ENCODE data around the gene EXOC3L4. TPM values are rescaled to one million over a fixed set of nuclear protein-coding genes. Genes with fewer than 3 reads are reported as not detected.

The EXOC3L4 gene
- total RNA-seq, 2 experiments from 2014 or later: not detected

GRCh38 chr14:103130017-103130764, 35.7 kb downstream of the EXOC3L4 start:
- Histone ChIP-seq H3K79me2 (ENCODE audit: insufficient read depth, low read depth, low read length) (no peaks in the 10 kb centered on the region), H3K9me3 (ENCODE audit: low read length) (no peaks in the 10 kb centered on the region), H3K4me3 (ENCODE audit: low read depth, low read length, poor library complexity, severe bottlenecking) (no peak overlapping the region), H3K36me3 (ENCODE audit: insufficient read depth, low read length) (no peaks in the 10 kb centered on the region), H3K4me2 (ENCODE audit: low read length) (no peak overlapping the region), H3K27ac (ENCODE audit: low read depth, low read length, poor library complexity, severe bottlenecking) (no peak overlapping the region), H2AFZ (ENCODE audit: low read length) (no peak overlapping the region), H4K20me1 (ENCODE audit: insufficient read depth, low read length) (no peaks in the 10 kb centered on the region; the same call in 1 of the 2 replicates), H3K9me2 (ENCODE audit: insufficient read depth, low read length) (no peaks in the 10 kb centered on the region), H3K4me1 (ENCODE audit: insufficient read depth, low read length, poor library complexity, severe bottlenecking) (peaks cover 6% of the 10 kb centered on the region)
- TF ChIP-seq CTCF (conservative IDR thresholded peaks at IDR 0.05; ENCODE audit: low read length) (no peak), EZH2phosphoT487 (IDR thresholded peaks at IDR 0.05; ENCODE audit: borderline replicate concordance, low read depth, low read length) (no peak)
- ChIA-PET POLR2A (no interaction called here), CTCF (ENCODE audit: unreplicated experiment) (interaction anchor here (0.6 kb wide), 1 partner anchor 25 kb away, joined by 4 read pairs; no protein-coding TSS in a partner anchor)
- BruUV-seq (replicated peaks): no TSS peak
- intact Hi-C loops (cut with micrococcal nuclease; ENCODE audit: unreplicated experiment): no loop called here
- no peak for DNase-seq (ENCODE audit: low spot score)

- intact Hi-C loops (cut with micrococcal nuclease; ENCODE audit: unreplicated experiment): no loop called here
- no peaks in the 10 kb centered on the region for H3K79me2 ChIP-seq (ENCODE audit: insufficient read depth, low read depth, low read length)
Measured at GRCh38 chr14:103130965-103131364, 36.4 kb downstream of the EXOC3L4 start.

More at GRCh38 chr14:103130965-103131364, 36.4 kb downstream of the EXOC3L4 start:
- no peak for DNase-seq (ENCODE audit: low spot score)
- Histone ChIP-seq H3K4me1 (ENCODE audit: insufficient read depth, low read length, poor library complexity, severe bottlenecking) (peaks cover 6% of the 10 kb centered on the region), H3K9me3 (ENCODE audit: low read length) (no peaks in the 10 kb centered on the region), H3K36me3 (ENCODE audit: insufficient read depth, low read length) (no peaks in the 10 kb centered on the region), H3K4me2 (ENCODE audit: low read length) (no peak overlapping the region), H3K27ac (ENCODE audit: low read depth, low read length, poor library complexity, severe bottlenecking) (no peak overlapping the region), H3K4me3 (ENCODE audit: low read depth, low read length, poor library complexity, severe bottlenecking) (no peak overlapping the region), H4K20me1 (ENCODE audit: insufficient read depth, low read length) (no peaks in the 10 kb centered on the region; the same call in 1 of the 2 replicates), H3K9me2 (ENCODE audit: insufficient read depth, low read length) (no peaks in the 10 kb centered on the region), H2AFZ (ENCODE audit: low read length) (no peak overlapping the region)
- no peak for TF ChIP-seq EZH2phosphoT487 (IDR thresholded peaks at IDR 0.05; ENCODE audit: borderline replicate concordance, low read depth, low read length)
- no peak for TF ChIP-seq CTCF (conservative IDR thresholded peaks at IDR 0.05; ENCODE audit: low read length)
- CTCF ChIA-PET (ENCODE audit: unreplicated experiment): interaction anchor here (0.6 kb wide), 1 partner anchor 26 kb away, joined by 4 read pairs; no protein-coding TSS in a partner anchor
- POLR2A ChIA-PET: no interaction called here
- no TSS peak for BruUV-seq (replicated peaks)

Data from OCI-LY7 (cell line).